GM21381 (cell line): Measurements from ENCODE around the gene PLOD2.

Experiments
- ATAC-seq: cut with Tn5 transposase; IDR thresholded peaks from one replicate; pipeline ENCODE4 v1.9.1; 2021; ENCODE audit warnings: mild to moderate bottlenecking, moderate library complexity; ENCODE audit not compliant: unreplicated experiment

Gene PLOD2

GRCh38 chr3:146101538-146101937, 59.4 kb downstream of the PLOD2 start:
- no peak for ATAC-seq

DNA sequence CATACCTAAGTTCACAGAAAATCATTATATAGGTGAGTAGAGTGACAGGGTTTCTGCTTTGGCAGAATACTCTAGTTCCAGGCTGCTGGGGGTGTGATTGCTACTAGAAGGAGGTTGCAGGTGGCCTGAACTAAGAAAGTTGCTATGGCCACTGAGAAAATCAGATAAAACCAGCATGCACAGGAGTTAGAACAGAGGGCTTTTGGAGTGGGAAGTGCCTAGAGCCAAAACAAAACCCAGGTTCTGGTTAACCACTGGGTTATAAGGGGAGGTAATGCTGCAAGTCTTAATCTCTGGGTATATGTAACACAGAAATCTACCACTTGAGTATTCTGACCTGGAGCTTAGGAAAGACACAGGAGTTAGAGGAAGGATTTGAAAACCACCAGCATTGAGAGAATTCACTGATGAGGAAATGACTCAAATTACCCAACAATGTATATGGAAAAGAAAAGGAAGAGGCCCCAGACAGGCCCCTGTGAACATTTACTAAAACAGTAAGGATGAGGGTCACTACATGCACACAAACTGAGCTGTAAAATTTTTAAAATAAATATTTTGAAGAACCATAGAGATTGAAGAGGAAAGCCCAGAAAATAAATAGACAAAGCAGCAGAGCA, 60.0 kb downstream of the PLOD2 start:
- ATAC-seq = no peak

- no peak for ATAC-seq
These were observed 60.8 kb downstream of the PLOD2 start for GRCh38 chr3:146100180-146100579.

- ATAC-seq = no peak
These were observed 61.7 kb downstream of the PLOD2 start for GRCh38 chr3:146099316-146099715.

- ATAC-seq = no peak
These were observed 67.1 kb downstream of the PLOD2 start for GRCh38 chr3:146093896-146094295.

- no peak for ATAC-seq
These were observed 68.8 kb downstream of the PLOD2 start for GRCh38 chr3:146092230-146092629.

DNA sequence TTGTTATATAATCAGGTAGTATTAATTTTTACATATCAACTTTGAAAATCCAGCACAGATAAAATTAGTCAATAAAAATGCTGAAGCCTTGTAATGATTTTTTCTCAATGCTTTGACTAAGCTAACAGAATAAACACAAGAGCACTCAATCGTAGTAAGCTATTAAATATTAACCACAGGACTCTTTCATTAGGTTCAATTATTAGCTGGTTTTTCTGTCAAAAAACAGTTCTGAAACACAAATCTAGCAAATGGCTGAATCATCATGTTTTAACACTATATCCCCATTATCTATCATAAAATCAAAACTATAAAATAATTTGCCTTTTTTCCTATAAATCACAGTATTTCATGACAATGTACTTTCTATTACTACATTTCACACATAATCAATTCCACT, 69.6 kb downstream of the PLOD2 start:
- no peak for ATAC-seq

DNA sequence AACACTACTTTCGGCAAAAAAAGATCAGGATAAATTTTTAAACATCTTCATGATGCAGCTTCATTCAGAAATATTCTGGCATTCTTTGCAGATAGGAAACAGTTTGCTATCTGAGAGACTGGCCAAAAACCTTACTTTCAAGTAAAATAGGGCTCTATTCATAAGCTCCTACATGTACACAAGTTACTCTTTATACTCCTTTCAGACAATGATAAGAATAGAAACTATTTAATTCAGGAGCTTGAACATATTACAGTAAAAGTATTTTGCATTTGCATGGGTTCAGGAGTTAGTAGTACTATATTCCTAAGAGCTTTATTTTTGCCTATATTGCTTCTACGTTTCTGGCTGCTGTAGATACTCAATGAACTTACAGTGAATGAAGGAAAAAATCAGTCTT, 70.5 kb downstream of the PLOD2 start:
- ATAC-seq = no peak

- ATAC-seq = no peak
These were observed 72.1 kb downstream of the PLOD2 start for GRCh38 chr3:146088840-146089239.

GRCh38 chr3:146087116-146087515, 73.9 kb downstream of the PLOD2 start:
- no peak for ATAC-seq

DNA sequence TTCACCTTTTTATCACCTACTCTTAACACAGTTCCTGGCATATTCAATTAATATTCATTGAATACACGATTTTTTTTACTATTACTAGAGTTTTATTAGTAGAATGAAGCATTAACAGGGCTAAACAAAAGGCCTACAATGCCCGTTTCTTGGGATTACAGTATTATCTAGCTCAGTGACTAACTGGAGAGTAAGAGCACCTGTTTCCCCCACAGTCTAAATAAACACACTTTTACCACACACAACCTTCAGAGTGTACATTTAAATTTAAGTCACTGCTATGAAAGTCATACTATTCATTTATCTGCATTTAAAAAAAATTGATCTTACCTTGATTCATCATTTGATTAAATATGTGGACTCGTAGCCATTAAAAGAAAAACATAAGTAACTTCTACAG, 74.8 kb downstream of the PLOD2 start:
- ATAC-seq = no peak

DNA sequence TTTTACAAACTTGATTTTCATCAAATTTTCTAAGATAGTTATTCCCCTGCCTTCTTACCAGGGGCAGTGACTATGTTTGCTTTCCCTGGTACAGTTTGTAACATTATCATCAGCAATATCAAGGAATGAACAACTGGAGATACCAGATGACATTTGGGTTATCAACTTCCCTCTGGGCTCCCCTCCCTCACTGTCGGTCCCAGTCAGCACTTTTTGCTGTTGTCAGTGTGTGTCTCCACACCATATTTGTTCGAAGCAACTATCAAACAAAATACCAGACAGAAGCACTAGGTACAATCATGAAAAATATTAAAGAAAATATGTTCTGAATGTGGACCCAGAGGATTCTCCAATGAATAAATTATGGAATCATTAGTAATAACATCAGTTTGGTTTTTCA, 75.3 kb downstream of the PLOD2 start:
- no peak for ATAC-seq

- no peak for ATAC-seq
These were observed 80.4 kb downstream of the PLOD2 start for GRCh38 chr3:146080578-146080977.

DNA sequence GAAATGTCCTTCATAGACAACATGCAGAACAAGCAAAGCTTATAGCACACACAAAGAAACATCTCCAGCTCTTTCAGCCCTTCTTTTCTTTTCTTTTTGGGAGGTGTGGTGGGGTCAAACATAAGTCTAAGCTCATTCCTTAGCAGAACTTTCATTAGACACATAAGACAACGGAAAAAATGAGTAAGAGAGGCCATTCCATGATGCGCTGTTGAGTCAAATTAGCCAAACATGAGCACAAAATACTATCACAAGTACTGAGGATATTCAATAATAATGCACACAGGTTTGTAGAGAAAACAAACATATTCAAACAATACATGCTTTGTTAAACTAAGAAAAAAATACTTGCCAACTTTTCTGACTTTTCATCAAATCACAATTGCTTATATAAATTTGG, 83.0 kb downstream of the PLOD2 start:
- no peak for ATAC-seq

GRCh38 chr3:146077181-146077580, 83.8 kb downstream of the PLOD2 start:
- ATAC-seq = no peak

GRCh38 chr3:146072824-146073223, 88.2 kb downstream of the PLOD2 start:
- ATAC-seq = no peak

GRCh38 chr3:146072061-146072460, 88.9 kb downstream of the PLOD2 start:
- ATAC-seq = no peak

- no peak for ATAC-seq
These were observed 89.4 kb downstream of the PLOD2 start for GRCh38 chr3:146071632-146072031.

- no peak for ATAC-seq
These were observed 93.9 kb downstream of the PLOD2 start for GRCh38 chr3:146067048-146067447.

- ATAC-seq = no peak
These were observed 95.4 kb downstream of the PLOD2 start for GRCh38 chr3:146065573-146066006.

DNA sequence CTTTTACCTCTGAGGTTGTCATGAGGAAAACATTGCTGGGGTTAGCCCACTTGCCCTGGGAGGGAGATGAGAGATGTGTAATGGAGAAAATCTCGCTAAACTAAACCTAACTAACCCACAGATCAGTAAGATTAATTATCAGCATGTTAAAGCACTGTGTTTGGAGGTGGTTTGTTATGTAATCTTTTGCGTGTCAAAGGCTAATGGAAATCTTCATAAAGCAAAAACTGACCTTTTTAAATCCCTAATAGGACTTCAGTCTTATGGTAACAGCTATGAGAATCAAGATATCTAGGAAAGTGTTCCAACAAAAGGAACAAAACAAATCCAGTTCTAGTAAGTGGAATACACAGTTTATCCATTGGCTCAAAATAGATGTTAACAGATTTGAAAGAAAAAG, 102.7 kb downstream of the PLOD2 start:
- no peak for ATAC-seq

- no peak for ATAC-seq
These were observed 108.1 kb downstream of the PLOD2 start for GRCh38 chr3:146052791-146053310.
